Fibroblast of lung (primary cell): Measurements from ENCODE around the gene THSD7A. TPM values are rescaled to one million over a fixed set of nuclear protein-coding genes. Genes with fewer than 3 reads are reported as not detected.

Experiments
- DNase-seq, 2 donors: peaks; one replicate each; pipeline versions ENCODE4 v3.0.0 to v3.0.0-alpha.2; 2010; ENCODE audit warnings: low read depth in 2 of 2
- H2AFZ ChIP-seq: 2 replicates; pipeline ENCODE4 v1.5.1; 2012; ENCODE audit warnings: low read length, control low read depth, inconsistent platforms
- H3K27ac ChIP-seq: 2 replicates; pipeline ENCODE4 v1.5.1; 2011; ENCODE audit warnings: low read length, control low read depth; ENCODE audit not compliant: insufficient read depth
- H3K27me3 ChIP-seq: 2 replicates; pipeline ENCODE4 v1.5.1; 2011; ENCODE audit warnings: mild to moderate bottlenecking, low read length; ENCODE audit not compliant: control insufficient read depth, insufficient read depth
- H3K36me3 ChIP-seq: 2 replicates; pipeline ENCODE4 v1.5.1; 2011; ENCODE audit warnings: low read length; ENCODE audit not compliant: control insufficient read depth, insufficient read depth
- H3K4me1 ChIP-seq: 2 replicates; pipeline ENCODE4 v1.5.1; 2011; ENCODE audit warnings: low read length; ENCODE audit not compliant: control insufficient read depth, insufficient read depth; ENCODE audit errors: extremely low read depth
- H3K4me2 ChIP-seq: 2 replicates; pipeline ENCODE4 v1.5.1; 2011; ENCODE audit warnings: low read length, control low read depth; ENCODE audit not compliant: insufficient read depth; ENCODE audit errors: extremely low read depth
- H3K4me3 ChIP-seq, 4 experiments: fragments of 200-600 bp in 1 of 4; sonication (generic) in 1 of 4; replicated peaks in 1 of 4; 2 replicates each; pipeline ENCODE4 v1.5.1; 2011 to 2016; ENCODE audit warnings: low read length in 4 of 4, low read depth in 3 of 4, mild to moderate bottlenecking in 3 of 4, control low read depth in 2 of 4, inconsistent platforms in 1 of 4, mixed read lengths in 1 of 4; ENCODE audit not compliant: insufficient read depth in 1 of 4; ENCODE audit errors: control extremely low read depth in 1 of 4
- H3K79me2 ChIP-seq: 2 replicates; pipeline ENCODE4 v1.5.1; 2012; ENCODE audit warnings: mild to moderate bottlenecking, low read length, inconsistent platforms; ENCODE audit not compliant: control insufficient read depth, insufficient read depth
- H3K9ac ChIP-seq: 2 replicates; pipeline ENCODE4 v1.5.1; 2011; ENCODE audit warnings: mild to moderate bottlenecking, low read length, control low read depth; ENCODE audit not compliant: insufficient read depth
- H3K9me3 ChIP-seq: 2 replicates; pipeline ENCODE4 v1.5.1; 2012; ENCODE audit warnings: low read depth, low read length; ENCODE audit not compliant: control insufficient read depth, insufficient read depth
- H4K20me1 ChIP-seq: 2 replicates; pipeline ENCODE4 v1.5.1; 2011; ENCODE audit warnings: low read length; ENCODE audit not compliant: control insufficient read depth, insufficient read depth; ENCODE audit errors: extremely low read depth
- EZH2 ChIP-seq: IDR thresholded peaks from 2 replicates; pipeline ENCODE4 v1.5.1; 2012; ENCODE audit warnings: low read length, control low read depth, mild to moderate bottlenecking; ENCODE audit errors: missing control alignments
- polyA plus RNA-seq, 2 donors: library from polyadenylated mRNA; depleted of rRNA in 1 of 2; stranded (reverse) in 1 of 2; unstranded in 1 of 2; fragments of >200 nt; gene quantifications; 2 replicates each; pipeline ENCODE4 v1.2.1, GENCODE V29; 2011 to 2012; ENCODE audit warnings: missing spikeins in 1 of 2
- total RNA-seq: library from RNA; depleted of rRNA; stranded (reverse); fragments of >200 nt; gene quantifications from 2 replicates; pipeline ENCODE4 v1.2.1, GENCODE V29; 2014
- TF ChIP-seq, protein P1 (sequence below), 2 donors: IDR thresholded peaks in 1 of 2; conservative IDR thresholded peaks in 1 of 2; 1 replicate in 1 of 2; 2 replicates in 1 of 2; pipeline ENCODE4 v1.5.1; 2011 to 2012; ENCODE audit warnings: low read length in 2 of 2, control low read depth in 1 of 2, inconsistent platforms in 1 of 2, low read depth in 1 of 2, mild to moderate bottlenecking in 1 of 2

THSD7A gene
- total and polyA plus RNA-seq, 2 donors (not counting 1 experiment from before 2014, with no cell fraction given): 0.02 to 0.83 TPM

DNA sequence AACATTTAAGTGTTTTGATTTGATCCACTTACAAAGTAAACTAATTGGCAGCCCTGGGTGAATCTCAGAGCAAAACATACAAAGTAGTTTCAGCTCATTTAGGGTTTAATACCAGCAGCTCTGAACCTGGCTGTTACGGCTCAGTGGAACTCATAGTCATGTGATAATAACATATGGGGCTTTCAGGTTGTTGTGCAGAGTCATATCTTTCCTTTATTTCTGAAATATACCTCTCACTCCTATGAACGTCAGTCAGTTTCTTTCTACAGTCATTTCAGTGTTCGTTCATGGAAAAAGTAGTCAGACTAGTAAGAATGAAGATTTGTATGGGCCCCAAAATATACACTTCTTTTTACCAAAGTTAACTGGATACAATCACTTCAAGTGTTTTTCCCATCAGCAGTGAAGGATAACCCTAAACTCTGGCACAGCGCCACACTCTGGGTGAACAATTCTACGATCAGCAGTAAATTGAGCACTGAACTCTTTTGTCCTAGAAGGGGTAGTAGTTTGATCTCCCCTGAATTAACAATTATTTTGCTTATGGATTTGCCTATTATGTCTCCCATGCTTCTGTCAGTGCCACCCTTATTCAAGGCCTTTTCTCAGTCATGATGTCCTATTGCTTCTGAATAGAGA lies 218.6 kb downstream of the THSD7A start:
- H3K9me3 ChIP-seq: no peaks in the 10 kb centered on the region
- no peak for TF ChIP-seq EZH2
- TF ChIP-seq, protein P1, sequence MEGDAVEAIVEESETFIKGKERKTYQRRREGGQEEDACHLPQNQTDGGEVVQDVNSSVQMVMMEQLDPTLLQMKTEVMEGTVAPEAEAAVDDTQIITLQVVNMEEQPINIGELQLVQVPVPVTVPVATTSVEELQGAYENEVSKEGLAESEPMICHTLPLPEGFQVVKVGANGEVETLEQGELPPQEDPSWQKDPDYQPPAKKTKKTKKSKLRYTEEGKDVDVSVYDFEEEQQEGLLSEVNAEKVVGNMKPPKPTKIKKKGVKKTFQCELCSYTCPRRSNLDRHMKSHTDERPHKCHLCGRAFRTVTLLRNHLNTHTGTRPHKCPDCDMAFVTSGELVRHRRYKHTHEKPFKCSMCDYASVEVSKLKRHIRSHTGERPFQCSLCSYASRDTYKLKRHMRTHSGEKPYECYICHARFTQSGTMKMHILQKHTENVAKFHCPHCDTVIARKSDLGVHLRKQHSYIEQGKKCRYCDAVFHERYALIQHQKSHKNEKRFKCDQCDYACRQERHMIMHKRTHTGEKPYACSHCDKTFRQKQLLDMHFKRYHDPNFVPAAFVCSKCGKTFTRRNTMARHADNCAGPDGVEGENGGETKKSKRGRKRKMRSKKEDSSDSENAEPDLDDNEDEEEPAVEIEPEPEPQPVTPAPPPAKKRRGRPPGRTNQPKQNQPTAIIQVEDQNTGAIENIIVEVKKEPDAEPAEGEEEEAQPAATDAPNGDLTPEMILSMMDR (conservative IDR thresholded peaks at IDR 0.05 in 1 of 2, IDR thresholded peaks at IDR 0.05 in 1 of 2; ENCODE audit: low read depth in 1 of 2, low read length in 2 of 2): no peak
- H3K4me1 ChIP-seq: no peaks in the 10 kb centered on the region
- H3K79me2 ChIP-seq: no peaks in the 10 kb centered on the region
- H2AFZ ChIP-seq: no peak overlapping the region
- no peaks in the 10 kb centered on the region for H4K20me1 ChIP-seq
- no peak overlapping the region for H3K4me2 ChIP-seq
- H3K36me3 ChIP-seq: no peaks in the 10 kb centered on the region
- no peak for DNase-seq
- no peak overlapping the region for H3K4me3 ChIP-seq
- H3K27me3 ChIP-seq: no peaks in the 10 kb centered on the region
- no peak overlapping the region for H3K27ac ChIP-seq
- H3K9ac ChIP-seq: no peak overlapping the region

DNA sequence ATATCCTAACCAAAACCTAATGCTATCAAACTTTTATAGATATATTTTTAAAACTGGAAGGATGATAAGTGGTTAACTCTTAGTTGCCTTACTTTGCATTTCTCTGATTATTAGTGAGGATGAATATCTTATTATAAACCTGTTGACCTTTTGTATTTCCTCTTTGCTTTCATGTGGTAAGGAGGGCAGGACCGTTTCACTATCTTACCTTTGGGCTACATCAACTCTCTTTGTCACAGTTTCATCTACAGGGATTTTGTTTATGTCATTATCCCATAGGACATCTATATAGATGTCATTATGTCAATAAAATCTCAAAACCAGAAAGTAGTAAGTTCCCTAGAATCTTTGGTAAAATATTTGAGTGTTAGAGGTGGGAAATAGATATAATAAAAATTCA lies 219.3 kb downstream of the THSD7A start:
- H3K4me2 ChIP-seq: no peak overlapping the region

DNA sequence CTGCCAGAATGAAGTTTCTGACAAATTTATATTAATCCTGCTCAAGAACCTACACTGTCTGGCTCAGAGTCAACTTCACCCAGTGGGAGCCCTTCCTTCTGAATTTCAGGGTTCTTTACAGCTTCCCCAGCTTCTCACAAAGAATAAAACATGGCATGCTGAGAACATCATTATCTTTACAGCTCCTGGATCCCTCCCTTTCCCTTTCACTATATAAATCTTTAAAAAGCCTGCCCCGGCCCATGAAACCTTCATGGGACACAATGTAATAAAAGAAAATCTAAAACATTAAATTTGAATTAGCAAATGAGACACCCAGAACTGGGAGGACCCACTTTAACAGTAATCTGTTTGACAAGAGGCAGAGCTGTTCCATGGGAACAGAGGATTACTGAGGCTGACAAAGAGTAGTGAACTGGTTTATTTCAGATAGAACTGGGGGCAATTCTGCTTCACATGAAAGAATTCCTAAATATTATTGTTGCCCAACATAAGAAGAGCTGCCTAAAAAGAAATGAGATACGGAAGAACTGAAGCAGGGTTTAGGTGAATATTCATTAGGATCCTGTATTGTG lies 222.8 kb downstream of the THSD7A start:
- H3K9ac ChIP-seq: no peak overlapping the region

More for the DNA sequence above, 219.3 kb downstream of the THSD7A start:
- Histone ChIP-seq H3K4me1 (no peaks in the 10 kb centered on the region), H4K20me1 (no peaks in the 10 kb centered on the region), H3K4me3 (no peak overlapping the region), H2AFZ (no peak overlapping the region), H3K9ac (no peak overlapping the region), H3K79me2 (no peaks in the 10 kb centered on the region), H3K27ac (no peak overlapping the region), H3K27me3 (no peaks in the 10 kb centered on the region), H3K36me3 (no peaks in the 10 kb centered on the region), H3K9me3 (no peaks in the 10 kb centered on the region)
- DNase-seq: no peak
- TF ChIP-seq EZH2: no peak
- TF ChIP-seq, protein P1 (conservative IDR thresholded peaks at IDR 0.05 in 1 of 2, IDR thresholded peaks at IDR 0.05 in 1 of 2; ENCODE audit: low read depth in 1 of 2, low read length in 2 of 2): no peak

More for the DNA sequence above, 222.8 kb downstream of the THSD7A start:
- H3K4me3 ChIP-seq: no peak overlapping the region
- H4K20me1 ChIP-seq: no peaks in the 10 kb centered on the region
- H3K27me3 ChIP-seq: no peaks in the 10 kb centered on the region
- H3K36me3 ChIP-seq: no peaks in the 10 kb centered on the region
- H2AFZ ChIP-seq: no peak overlapping the region
- no peaks in the 10 kb centered on the region for H3K4me1 ChIP-seq
- H3K79me2 ChIP-seq: no peaks in the 10 kb centered on the region
- H3K27ac ChIP-seq: no peak overlapping the region
- no peak for DNase-seq
- no peaks in the 10 kb centered on the region for H3K9me3 ChIP-seq
- TF ChIP-seq, protein P1 (conservative IDR thresholded peaks at IDR 0.05 in 1 of 2, IDR thresholded peaks at IDR 0.05 in 1 of 2; ENCODE audit: low read depth in 1 of 2, low read length in 2 of 2): no peak
- TF ChIP-seq EZH2: no peak
- H3K4me2 ChIP-seq: no peak overlapping the region
